Panc1 (cell line): ENCODE measurements around the gene TTYH2. TPM values are rescaled to one million over a fixed set of nuclear protein-coding genes. Genes with fewer than 3 reads are reported as not detected.

Experiments used
- ATAC-seq: fragments of 200-7000 bp; cut with Tn5 transposase; 2 replicates; pipeline ENCODE4 v1.9.1; 2020; ENCODE audit warnings: mild to moderate bottlenecking, moderate library complexity
- BruUV-seq: library from RNA; stranded (reverse); fragments of 400-500 nt; replicated peaks from 2 replicates; lab custom pipeline; 2021; lab: Mats Ljungman, UMichigan
- CTCF ChIA-PET: fragments of 300-600 bp; sonication (Branson Sonifier 250); formaldehyde crosslinking; loops from one replicate; lab custom pipeline; 2022; ENCODE audit warnings: antibody characterized with exemption; lab: Charles Lee
- POLR2A ChIA-PET: fragments of 300-600 bp; sonication (Branson Sonifier 250); formaldehyde crosslinking; loops from one replicate; lab custom pipeline; 2022; ENCODE audit warnings: antibody characterized with exemption; lab: Charles Lee
- DNase-seq: peaks from one replicate; pipeline ENCODE4 v3.0.0-alpha.2; 2010; ENCODE audit warnings: low read depth, low spot score
- H3K27ac ChIP-seq: 2 replicates; pipeline ENCODE4 v1.5.1; 2011; ENCODE audit warnings: mild to moderate bottlenecking, low read length, inconsistent platforms
- H3K27me3 ChIP-seq: fragments of 200-500 bp; sonication (Bioruptor generic); 2 replicates; pipeline ENCODE4 v1.6.0; 2014; ENCODE audit warnings: low read length, inconsistent platforms; ENCODE audit not compliant: control insufficient read depth, insufficient read depth
- H3K36me3 ChIP-seq: fragments of 200-500 bp; sonication (Bioruptor generic); 2 replicates; pipeline ENCODE4 v1.5.1; 2014; ENCODE audit warnings: inconsistent platforms, mild to moderate bottlenecking, low read length, moderate library complexity; ENCODE audit not compliant: control insufficient read depth, insufficient read depth
- H3K4me1 ChIP-seq: 2 replicates; pipeline ENCODE4 v1.5.1; 2011; ENCODE audit warnings: inconsistent platforms, mild to moderate bottlenecking, low read length, moderate library complexity; ENCODE audit not compliant: control insufficient read depth, insufficient read depth
- H3K4me3 ChIP-seq, 2 experiments: 2 replicates each; pipeline ENCODE4 v1.5.1; 2011 to 2012; ENCODE audit warnings: low read depth in 2 of 2, low read length in 2 of 2, mild to moderate bottlenecking in 2 of 2, inconsistent platforms in 1 of 2, moderate library complexity in 1 of 2
- H3K9me3 ChIP-seq: fragments of 200-500 bp; sonication (Bioruptor generic); 2 replicates; pipeline ENCODE4 v1.5.1; 2014; ENCODE audit warnings: low read depth, mild to moderate bottlenecking, inconsistent platforms, low read length, moderate library complexity; ENCODE audit not compliant: control insufficient read depth, insufficient read depth
- POLR2AphosphoS5 ChIP-seq: IDR thresholded peaks from 2 replicates; pipeline ENCODE4 v1.6.1; 2012; ENCODE audit warnings: mild to moderate bottlenecking, low read depth, low read length, moderate library complexity
- SIN3A ChIP-seq: IDR thresholded peaks from 2 replicates; pipeline ENCODE4 v1.6.1; 2012; ENCODE audit warnings: low read depth, mild to moderate bottlenecking, low read length, moderate library complexity, borderline replicate concordance; ENCODE audit not compliant: insufficient read depth
- TCF7L2 ChIP-seq: IDR thresholded peaks from 2 replicates; pipeline ENCODE4 v1.6.1; 2011; ENCODE audit warnings: mild to moderate bottlenecking, low read depth, low read length, inconsistent platforms
- in situ Hi-C: cut with HindIII; loops from 2 replicates; pipeline ENCODE4 v1.10.0; 2016; ENCODE audit warnings: low sequenced_read_pairs, low pct_unique_long_range_greater_than_20kb
- intact Hi-C: fragments of 100-400 bp; cut with micrococcal nuclease; formaldehyde crosslinking; loops from one replicate; pipeline ENCODE4 v1.10.0; 2022; ENCODE audit not compliant: unreplicated experiment
- total RNA-seq: library from RNA; stranded (reverse); gene quantifications from one replicate; pipeline ENCODE4 v1.2.1, GENCODE V29; 2021; ENCODE audit not compliant: unreplicated experiment
- TF ChIP-seq, protein P1 (sequence below): fragments of 450-650 bp; IDR thresholded peaks from 2 replicates; pipeline ENCODE4 v1.5.1; 2017; ENCODE audit warnings: mild to moderate bottlenecking
- TF ChIP-seq, protein P2 (sequence below), 2 experiments: IDR thresholded peaks; 2 replicates each; pipeline ENCODE4 v1.6.1; 2011 to 2012; ENCODE audit warnings: low read depth in 2 of 2, control low read depth in 1 of 2, low read length in 1 of 2, mild to moderate bottlenecking in 1 of 2, moderate library complexity in 1 of 2; ENCODE audit not compliant: insufficient read depth in 1 of 2

Gene TTYH2
- total RNA-seq, 1 experiment from 2014 or later: 8.3 TPM

DNA sequence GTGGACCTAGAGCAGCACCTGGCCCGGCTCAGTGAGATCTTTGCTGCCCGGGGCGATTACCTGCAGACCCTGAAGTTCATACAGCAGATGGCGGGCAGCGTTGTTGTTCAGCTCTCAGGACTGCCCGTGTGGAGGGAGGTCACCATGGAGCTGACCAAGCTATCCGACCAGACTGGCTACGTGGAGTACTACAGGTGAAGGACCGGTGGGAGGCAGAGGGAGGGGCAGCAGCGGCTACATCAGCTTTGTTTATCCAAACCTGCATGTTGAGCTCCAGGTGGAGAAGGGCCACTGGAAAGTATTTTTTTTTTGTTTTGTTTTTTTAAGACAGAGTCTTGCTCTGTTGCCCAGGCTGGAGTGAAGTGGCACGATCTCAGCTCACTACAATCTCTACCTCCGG, 23.9 kb downstream of the TTYH2 start:
- H3K4me1 ChIP-seq: no peaks in the 10 kb centered on the region
- H3K27me3 ChIP-seq: no peaks in the 10 kb centered on the region
- no peak overlapping the region for H3K27ac ChIP-seq
- H3K4me3 ChIP-seq: no peak overlapping the region
- TF ChIP-seq, protein P1, sequence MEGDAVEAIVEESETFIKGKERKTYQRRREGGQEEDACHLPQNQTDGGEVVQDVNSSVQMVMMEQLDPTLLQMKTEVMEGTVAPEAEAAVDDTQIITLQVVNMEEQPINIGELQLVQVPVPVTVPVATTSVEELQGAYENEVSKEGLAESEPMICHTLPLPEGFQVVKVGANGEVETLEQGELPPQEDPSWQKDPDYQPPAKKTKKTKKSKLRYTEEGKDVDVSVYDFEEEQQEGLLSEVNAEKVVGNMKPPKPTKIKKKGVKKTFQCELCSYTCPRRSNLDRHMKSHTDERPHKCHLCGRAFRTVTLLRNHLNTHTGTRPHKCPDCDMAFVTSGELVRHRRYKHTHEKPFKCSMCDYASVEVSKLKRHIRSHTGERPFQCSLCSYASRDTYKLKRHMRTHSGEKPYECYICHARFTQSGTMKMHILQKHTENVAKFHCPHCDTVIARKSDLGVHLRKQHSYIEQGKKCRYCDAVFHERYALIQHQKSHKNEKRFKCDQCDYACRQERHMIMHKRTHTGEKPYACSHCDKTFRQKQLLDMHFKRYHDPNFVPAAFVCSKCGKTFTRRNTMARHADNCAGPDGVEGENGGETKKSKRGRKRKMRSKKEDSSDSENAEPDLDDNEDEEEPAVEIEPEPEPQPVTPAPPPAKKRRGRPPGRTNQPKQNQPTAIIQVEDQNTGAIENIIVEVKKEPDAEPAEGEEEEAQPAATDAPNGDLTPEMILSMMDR: no peak
- TF ChIP-seq TCF7L2 (no peak), POLR2AphosphoS5 (no peak), SIN3A (no peak)
- TF ChIP-seq, protein P2, sequence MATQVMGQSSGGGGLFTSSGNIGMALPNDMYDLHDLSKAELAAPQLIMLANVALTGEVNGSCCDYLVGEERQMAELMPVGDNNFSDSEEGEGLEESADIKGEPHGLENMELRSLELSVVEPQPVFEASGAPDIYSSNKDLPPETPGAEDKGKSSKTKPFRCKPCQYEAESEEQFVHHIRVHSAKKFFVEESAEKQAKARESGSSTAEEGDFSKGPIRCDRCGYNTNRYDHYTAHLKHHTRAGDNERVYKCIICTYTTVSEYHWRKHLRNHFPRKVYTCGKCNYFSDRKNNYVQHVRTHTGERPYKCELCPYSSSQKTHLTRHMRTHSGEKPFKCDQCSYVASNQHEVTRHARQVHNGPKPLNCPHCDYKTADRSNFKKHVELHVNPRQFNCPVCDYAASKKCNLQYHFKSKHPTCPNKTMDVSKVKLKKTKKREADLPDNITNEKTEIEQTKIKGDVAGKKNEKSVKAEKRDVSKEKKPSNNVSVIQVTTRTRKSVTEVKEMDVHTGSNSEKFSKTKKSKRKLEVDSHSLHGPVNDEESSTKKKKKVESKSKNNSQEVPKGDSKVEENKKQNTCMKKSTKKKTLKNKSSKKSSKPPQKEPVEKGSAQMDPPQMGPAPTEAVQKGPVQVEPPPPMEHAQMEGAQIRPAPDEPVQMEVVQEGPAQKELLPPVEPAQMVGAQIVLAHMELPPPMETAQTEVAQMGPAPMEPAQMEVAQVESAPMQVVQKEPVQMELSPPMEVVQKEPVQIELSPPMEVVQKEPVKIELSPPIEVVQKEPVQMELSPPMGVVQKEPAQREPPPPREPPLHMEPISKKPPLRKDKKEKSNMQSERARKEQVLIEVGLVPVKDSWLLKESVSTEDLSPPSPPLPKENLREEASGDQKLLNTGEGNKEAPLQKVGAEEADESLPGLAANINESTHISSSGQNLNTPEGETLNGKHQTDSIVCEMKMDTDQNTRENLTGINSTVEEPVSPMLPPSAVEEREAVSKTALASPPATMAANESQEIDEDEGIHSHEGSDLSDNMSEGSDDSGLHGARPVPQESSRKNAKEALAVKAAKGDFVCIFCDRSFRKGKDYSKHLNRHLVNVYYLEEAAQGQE (IDR thresholded peaks at IDR 0.05; ENCODE audit: insufficient read depth in 1 of 2, low read depth in 2 of 2, low read length in 1 of 2): no peak
- CTCF ChIA-PET: no interaction called here
- no peaks in the 10 kb centered on the region for H3K36me3 ChIP-seq
- ATAC-seq: no peak
- POLR2A ChIA-PET: no interaction called here
- intact Hi-C loops: no loop called here
- in situ Hi-C loops: no loop called here
- no TSS peak for BruUV-seq
- DNase-seq: no peak
- H3K9me3 ChIP-seq: no peaks in the 10 kb centered on the region

DNA sequence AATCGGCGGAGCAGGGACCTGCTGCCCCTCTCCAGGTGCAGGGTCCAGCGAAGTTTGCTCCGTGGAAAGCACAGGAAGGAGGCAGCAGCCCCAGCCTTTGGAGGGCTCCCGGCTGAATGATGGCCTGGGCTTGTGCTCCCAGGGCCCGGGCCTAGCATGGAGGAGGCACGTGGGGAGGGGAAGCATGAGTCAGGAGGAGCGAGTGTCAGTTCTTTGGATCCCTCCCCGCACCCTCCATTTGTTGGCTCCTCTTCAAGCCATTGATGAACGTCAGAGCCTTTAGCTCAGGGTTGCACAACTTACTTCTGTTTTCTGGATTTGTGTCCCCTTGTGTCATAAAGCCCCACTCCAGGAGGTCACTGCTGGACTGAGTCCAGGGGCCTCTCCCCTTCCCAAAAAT, 25.8 kb downstream of the TTYH2 start:
- ATAC-seq (no peak), DNase-seq (no peak)
- Histone ChIP-seq H3K36me3 (no peaks in the 10 kb centered on the region), H3K27ac (no peak overlapping the region), H3K9me3 (no peaks in the 10 kb centered on the region), H3K27me3 (no peaks in the 10 kb centered on the region), H3K4me1 (no peaks in the 10 kb centered on the region), H3K4me3 (no peak overlapping the region)
- CTCF ChIA-PET: no interaction called here
- POLR2A ChIA-PET: no interaction called here
- BruUV-seq: no TSS peak
- TF ChIP-seq, protein P1: no peak
- TF ChIP-seq POLR2AphosphoS5 (no peak), TCF7L2 (no peak), SIN3A (no peak)
- TF ChIP-seq, protein P2 (IDR thresholded peaks at IDR 0.05; ENCODE audit: insufficient read depth in 1 of 2, low read depth in 2 of 2, low read length in 1 of 2): no peak
- intact Hi-C loops: no loop called here
- in situ Hi-C loops: no loop called here
